Activated CD8-positive, alpha-beta memory T cell treated with anti-CD3 and anti-CD28 coated beads, Interleukin-2, amount 50 U/mL, for 4 hours (primary cell): Measurements from ENCODE around the gene ZRANB1.

Experiments
- DNase-seq: peaks from one replicate; pipeline ENCODE4 v3.0.0-alpha.2; 2020

ZRANB1 gene

GRCh38 chr10:124996127-124996853 is 54.4 kb downstream of the ZRANB1 start:
- DNase-seq, result no peak

GRCh38 chr10:124996854-124997215 is 54.9 kb downstream of the ZRANB1 start:
- DNase-seq, result no peak

GRCh38 chr10:124997306-124997705 is 55.4 kb downstream of the ZRANB1 start:
- no peak for DNase-seq

GRCh38 chr10:124997771-124998623 is 56.1 kb downstream of the ZRANB1 start:
- DNase-seq, result peak; percentile 9

GRCh38 chr10:124998624-124999291 is 56.8 kb downstream of the ZRANB1 start:
- DNase-seq, result peak; percentile 6

- DNase-seq, result peak; percentile 9
These were observed 57.8 kb downstream of the ZRANB1 start for GRCh38 chr10:124999433-125000365.

GRCh38 chr10:125000366-125001312 is 58.7 kb downstream of the ZRANB1 start:
- DNase-seq, result peak; percentile 7

- DNase-seq, result peak; percentile 12
These were observed 59.6 kb downstream of the ZRANB1 start for GRCh38 chr10:125001313-125002046.

- DNase-seq, result no peak
These were observed 60.1 kb downstream of the ZRANB1 start for GRCh38 chr10:125002047-125002422.

- peak; percentile 11 for DNase-seq
These were observed 60.7 kb downstream of the ZRANB1 start for GRCh38 chr10:125002423-125003145.

GRCh38 chr10:125003146-125003900 is 61.4 kb downstream of the ZRANB1 start:
- DNase-seq, result peak; percentile 11

GRCh38 chr10:125003901-125004467 is 62.1 kb downstream of the ZRANB1 start:
- no peak for DNase-seq

GRCh38 chr10:125004571-125005311 is 62.8 kb downstream of the ZRANB1 start:
- DNase-seq, result peak; percentile 4

GRCh38 chr10:125005312-125006187 is 63.6 kb downstream of the ZRANB1 start:
- peak; percentile 6 for DNase-seq

- no peak for DNase-seq
These were observed 64.3 kb downstream of the ZRANB1 start for GRCh38 chr10:125006188-125006680.

GRCh38 chr10:125006921-125007426 is 65.1 kb downstream of the ZRANB1 start:
- DNase-seq, result peak; percentile 4
